IMR-90 (cell line): Measurements from ENCODE around the gene PSG1. TPM values are rescaled to one million over a fixed set of nuclear protein-coding genes. Genes with fewer than 3 reads are reported as not detected.
"Not testable (repeated sequence)": the region's sequence is repeated elsewhere in the genome, so short reads cannot be mapped to it uniquely, and the experiment has no call there.

Experiments used
- ATAC-seq: fragments of 200-7000 bp; cut with Tn5 transposase; 2 replicates; pipeline ENCODE4 v1.9.1; 2020; ENCODE audit warnings: low read depth, mild to moderate bottlenecking, moderate library complexity
- BruUV-seq: library from RNA; stranded (reverse); fragments of 400-500 nt; replicated peaks from 2 replicates; lab custom pipeline; 2021; lab: Mats Ljungman, UMichigan
- CTCF ChIA-PET: fragments of 300-600 bp; formaldehyde crosslinking; extraction: SDS; loops from one replicate; lab custom pipeline; 2021; ENCODE audit warnings: antibody characterized with exemption; lab: Yijun Ruan, JAX
- POLR2A ChIA-PET: fragments of 300-600 bp; sonication (Branson Sonifier 250); formaldehyde crosslinking; loops from one replicate; lab custom pipeline; 2022; ENCODE audit warnings: antibody characterized with exemption; ENCODE audit not compliant: unreplicated experiment; lab: Charles Lee
- DNase-seq: peaks from one replicate; pipeline ENCODE4 v3.0.0; 2013
- H2AFZ ChIP-seq: replicated peaks from 2 replicates; pipeline ENCODE3; 2013; ENCODE audit warnings: low read length, mild to moderate bottlenecking; ENCODE audit not compliant: poor library complexity
- H2AK5ac ChIP-seq: 2 replicates; pipeline ENCODE4 v1.6.1; 2013; ENCODE audit warnings: low read depth, low read length, inconsistent platforms
- H2AK9ac ChIP-seq: replicated peaks from 2 replicates; pipeline ENCODE3; 2013; ENCODE audit warnings: mild to moderate bottlenecking, low read depth, low read length, moderate library complexity; ENCODE audit not compliant: poor library complexity
- H2BK120ac ChIP-seq: 2 replicates; pipeline ENCODE4 v1.6.1; 2013; ENCODE audit warnings: low read depth, low read length, inconsistent platforms
- H2BK15ac ChIP-seq: 3 replicates; pipeline ENCODE4 v1.6.1; 2013; ENCODE audit warnings: low read depth, low read length, inconsistent platforms
- H2BK20ac ChIP-seq: 2 replicates; pipeline ENCODE4 v1.6.1; 2013; ENCODE audit warnings: low read depth, mild to moderate bottlenecking, inconsistent platforms, low read length, moderate library complexity
- H2BK5ac ChIP-seq: 2 replicates; pipeline ENCODE4 v1.6.1; 2013; ENCODE audit warnings: mild to moderate bottlenecking, low read depth, low read length, inconsistent platforms; ENCODE audit not compliant: poor library complexity, severe bottlenecking
- H3K14ac ChIP-seq: replicated peaks from 2 replicates; pipeline ENCODE4 v1.6.1; 2013; ENCODE audit warnings: low read depth, low read length, inconsistent platforms
- H3K18ac ChIP-seq: 2 replicates; pipeline ENCODE4 v1.6.1; 2013; ENCODE audit warnings: low read depth, low read length, control low read depth
- H3K23ac ChIP-seq: 2 replicates; pipeline ENCODE4 v1.6.1; 2013; ENCODE audit warnings: low read depth, low read length, inconsistent platforms
- H3K27ac ChIP-seq: 2 replicates; pipeline ENCODE4 v1.5.1; 2013; ENCODE audit warnings: mild to moderate bottlenecking, control low read depth, low read length; ENCODE audit not compliant: insufficient read depth
- H3K27me3 ChIP-seq: 2 replicates; pipeline ENCODE4 v1.6.1; 2013; ENCODE audit warnings: low read length; ENCODE audit not compliant: control insufficient read depth, insufficient read depth
- H3K36me3 ChIP-seq: 2 replicates; pipeline ENCODE4 v1.6.1; 2013; ENCODE audit warnings: low read length, mixed read lengths; ENCODE audit not compliant: control insufficient read depth, insufficient read depth
- H3K4ac ChIP-seq: 2 replicates; pipeline ENCODE4 v1.6.1; 2013; ENCODE audit warnings: low read depth, low read length, inconsistent platforms
- H3K4me1 ChIP-seq: 2 replicates; pipeline ENCODE4 v1.6.1; 2013; ENCODE audit warnings: low read length, mixed read lengths; ENCODE audit not compliant: control insufficient read depth, insufficient read depth
- H3K4me2 ChIP-seq: 2 replicates; pipeline ENCODE4 v1.6.1; 2013; ENCODE audit warnings: low read depth, mild to moderate bottlenecking, control low read depth, low read length, moderate library complexity
- H3K4me3 ChIP-seq: 2 replicates; pipeline ENCODE4 v1.5.1; 2013; ENCODE audit warnings: low read depth, mild to moderate bottlenecking, control low read depth, low read length, moderate library complexity; ENCODE audit not compliant: insufficient read depth
- H3K56ac ChIP-seq: 2 replicates; pipeline ENCODE4 v1.6.1; 2013; ENCODE audit warnings: low read length, inconsistent platforms; ENCODE audit not compliant: insufficient read depth; ENCODE audit errors: extremely low read depth
- H3K79me1 ChIP-seq, 2 experiments: 2 replicates each; pipeline ENCODE4 v1.6.1; 2013; ENCODE audit warnings: low read length in 2 of 2, inconsistent platforms in 1 of 2, low read depth in 1 of 2
- H3K9ac ChIP-seq: 2 replicates; pipeline ENCODE4 v1.6.1; 2013; ENCODE audit warnings: low read depth, low read length, control low read depth
- H3K9me1 ChIP-seq: 2 replicates; pipeline ENCODE4 v1.6.1; 2013; ENCODE audit warnings: low read length, inconsistent platforms; ENCODE audit not compliant: insufficient read depth
- H3K9me3 ChIP-seq: 2 replicates; pipeline ENCODE4 v1.6.1; 2013; ENCODE audit warnings: low read length; ENCODE audit not compliant: control insufficient read depth, insufficient read depth
- H4K20me1 ChIP-seq: 2 replicates; pipeline ENCODE4 v1.6.1; 2013; ENCODE audit warnings: low read length, inconsistent platforms; ENCODE audit not compliant: insufficient read depth
- H4K5ac ChIP-seq: 2 replicates; pipeline ENCODE4 v1.6.1; 2013; ENCODE audit warnings: mild to moderate bottlenecking, low read depth, low read length, control low read depth
- H4K8ac ChIP-seq, 2 experiments: 2 replicates each; pipeline ENCODE4 v1.6.1; 2013; ENCODE audit warnings: low read depth in 2 of 2, low read length in 2 of 2, control low read depth in 1 of 2, inconsistent platforms in 1 of 2
- H4K91ac ChIP-seq: 2 replicates; pipeline ENCODE4 v1.6.1; 2013; ENCODE audit warnings: low read depth, low read length, inconsistent platforms; ENCODE audit not compliant: insufficient read depth
- RAD21 ChIP-seq: IDR thresholded peaks from 2 replicates; pipeline ENCODE4 v1.6.1; 2012; ENCODE audit warnings: low read length, improper control_type of control experiment
- SMC3 ChIP-seq: fragments of 150-350 bp; IDR thresholded peaks from 2 replicates; pipeline ENCODE4 v1.6.1; 2016; ENCODE audit warnings: low read depth, mild to moderate bottlenecking, antibody characterized with exemption, low read length, moderate library complexity
- WGBS, 2 experiments: methylation state at CpG; one replicate each; pipeline versions ENCODE4 v1.1.5 to v1.1.7; 2013; ENCODE audit warnings: missing lambda C conversion rate in 2 of 2; ENCODE audit not compliant: insufficient read length in 1 of 2; ENCODE audit errors: extremely low coverage in 2 of 2; 5-methylcytosine and 5-hydroxymethylcytosine counted together
- dilution Hi-C: fragments of 300-500 bp; cut with HindIII; formaldehyde crosslinking; loops from one replicate; pipeline ENCODE4 v1.14.3; 2018; ENCODE audit warnings: low sequenced_read_pairs; ENCODE audit not compliant: unreplicated experiment
- in situ Hi-C: fragments of 300-500 bp; cut with MboI; formaldehyde crosslinking; loops from 3 replicates; pipeline ENCODE4 v1.14.3; 2019; ENCODE audit warnings: low sequenced_read_pairs, inconsistent platforms, mixed read lengths
- intact Hi-C: fragments of 100-400 bp; cut with micrococcal nuclease; formaldehyde crosslinking; loops from 2 replicates; pipeline ENCODE4 v1.10.0; 2022
- polyA plus RNA-seq, 3 experiments: library from polyadenylated mRNA; depleted of rRNA; stranded (reverse); fragments of >200 nt; gene quantifications; 2 replicates each; pipeline ENCODE4 v1.2.3, GENCODE V29; 2012; ENCODE audit warnings: low replicate concordance in 1 of 3
- total RNA-seq: library from RNA; depleted of rRNA; stranded (reverse); fragments of >200 nt; gene quantifications from 2 replicates; pipeline ENCODE4 v1.2.3, GENCODE V29; 2012
- TF ChIP-seq, protein P1 (sequence below): conservative IDR thresholded peaks from 2 replicates; pipeline ENCODE4 v1.5.1; 2012; ENCODE audit warnings: mild to moderate bottlenecking, low read depth, low read length, improper control_type of control experiment

Gene PSG1
- total and polyA plus RNA-seq, 2 of the 4 experiments (the other 2 are of a cell fraction) = 0.90 to 2.5 TPM

DNA sequence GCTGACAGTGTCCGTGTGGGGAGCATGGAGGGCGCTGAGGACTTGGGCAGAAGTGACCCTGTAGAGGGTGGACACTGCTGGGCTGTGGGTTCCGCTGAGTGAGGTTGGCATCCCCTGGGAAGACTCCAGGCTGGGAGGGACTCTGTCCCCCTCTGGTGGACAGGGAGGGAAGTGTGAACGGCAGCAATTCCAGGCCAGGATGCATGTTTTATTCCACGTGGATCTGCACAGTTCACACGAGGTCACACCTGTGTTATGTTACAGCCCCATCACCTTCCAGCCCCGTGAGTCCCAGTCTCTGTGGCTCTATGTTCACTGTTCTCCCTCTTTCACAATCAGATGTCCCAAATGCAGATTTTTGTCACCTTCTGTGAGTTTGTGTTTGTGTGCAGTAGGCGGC is 1.8 kb upstream of the PSG1 start:
- CTCF ChIA-PET = not testable (repeated sequence)
- TF ChIP-seq SMC3 (peak; percentile 40), RAD21 (peak; percentile 52)
- TF ChIP-seq, protein P1, sequence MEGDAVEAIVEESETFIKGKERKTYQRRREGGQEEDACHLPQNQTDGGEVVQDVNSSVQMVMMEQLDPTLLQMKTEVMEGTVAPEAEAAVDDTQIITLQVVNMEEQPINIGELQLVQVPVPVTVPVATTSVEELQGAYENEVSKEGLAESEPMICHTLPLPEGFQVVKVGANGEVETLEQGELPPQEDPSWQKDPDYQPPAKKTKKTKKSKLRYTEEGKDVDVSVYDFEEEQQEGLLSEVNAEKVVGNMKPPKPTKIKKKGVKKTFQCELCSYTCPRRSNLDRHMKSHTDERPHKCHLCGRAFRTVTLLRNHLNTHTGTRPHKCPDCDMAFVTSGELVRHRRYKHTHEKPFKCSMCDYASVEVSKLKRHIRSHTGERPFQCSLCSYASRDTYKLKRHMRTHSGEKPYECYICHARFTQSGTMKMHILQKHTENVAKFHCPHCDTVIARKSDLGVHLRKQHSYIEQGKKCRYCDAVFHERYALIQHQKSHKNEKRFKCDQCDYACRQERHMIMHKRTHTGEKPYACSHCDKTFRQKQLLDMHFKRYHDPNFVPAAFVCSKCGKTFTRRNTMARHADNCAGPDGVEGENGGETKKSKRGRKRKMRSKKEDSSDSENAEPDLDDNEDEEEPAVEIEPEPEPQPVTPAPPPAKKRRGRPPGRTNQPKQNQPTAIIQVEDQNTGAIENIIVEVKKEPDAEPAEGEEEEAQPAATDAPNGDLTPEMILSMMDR = peak; percentile 47

DNA sequence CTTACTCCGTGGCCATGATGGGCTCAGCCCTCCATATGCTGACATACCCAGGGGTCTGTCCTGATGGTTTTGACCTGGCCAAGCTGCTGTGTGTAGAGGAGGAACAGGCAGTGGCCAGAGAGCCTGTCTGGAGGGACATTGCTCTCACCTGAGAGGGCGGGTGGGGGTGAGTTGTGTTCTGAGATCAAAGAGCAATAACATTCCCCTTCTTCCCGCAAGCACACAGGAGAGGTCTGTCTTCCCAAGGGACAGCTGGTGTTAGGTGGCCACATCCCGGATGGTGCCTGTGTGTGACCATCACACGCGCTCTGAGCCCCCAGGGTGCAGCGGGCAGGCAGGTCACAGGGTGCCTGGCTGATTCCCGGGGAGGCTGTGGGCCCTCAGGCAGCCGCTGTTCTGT is 1.1 kb upstream of the PSG1 start:
- H3K27me3 ChIP-seq, H3K56ac ChIP-seq, H2AFZ ChIP-seq, in situ Hi-C loops, H3K9me3 ChIP-seq, H3K4me2 ChIP-seq, intact Hi-C loops, H2AK9ac ChIP-seq, CTCF ChIA-PET, H3K27ac ChIP-seq, ATAC-seq, H3K23ac ChIP-seq, H4K20me1 ChIP-seq, H3K9ac ChIP-seq, H3K79me1 ChIP-seq, BruUV-seq, H3K4me3 ChIP-seq, H2BK15ac ChIP-seq, DNase-seq, H3K36me3 ChIP-seq, dilution Hi-C loops, POLR2A ChIA-PET: not testable (repeated sequence)
- peak overlapping the region; percentile 66 for H2AK5ac ChIP-seq
- H4K8ac ChIP-seq = peak overlapping the region; percentile 67 to 80; a peak in 3 of 4 replicates
- peak overlapping the region; percentile 51; the same call in 1 of the 2 replicates for H3K18ac ChIP-seq
- H2BK120ac ChIP-seq = peak overlapping the region; percentile 99
- H2BK5ac ChIP-seq = peak overlapping the region; percentile 59
- whole genome bisulfite sequencing, 2 experiments = 100% methylated on average over 3 of the region's 9 CpGs; no CpG with 5 or more reads in 1 of the 2 experiments
- H3K14ac ChIP-seq = 0 out of 2 replicates have a peak overlapping the region, but pooled peaks have one; percentile 9
- H4K91ac ChIP-seq = peak overlapping the region; percentile 70; the same call in 1 of the 2 replicates
- H3K4me1 ChIP-seq = peaks cover 15% of the 10 kb centered on the region
- peak overlapping the region; percentile 41 for H3K4ac ChIP-seq
- peak overlapping the region; percentile 53; the same call in 1 of the 2 replicates for H4K5ac ChIP-seq
- peaks cover 17% of the 10 kb centered on the region for H3K9me1 ChIP-seq
- H2BK20ac ChIP-seq = peak overlapping the region; percentile 99

More for the DNA sequence above, 1.8 kb upstream of the PSG1 start:
- H3K23ac ChIP-seq, H3K27ac ChIP-seq, H3K14ac ChIP-seq, H2AK9ac ChIP-seq, H3K9ac ChIP-seq, in situ Hi-C loops, dilution Hi-C loops, BruUV-seq, intact Hi-C loops, H3K4me1 ChIP-seq, ATAC-seq, H3K4me2 ChIP-seq, H3K36me3 ChIP-seq, H3K27me3 ChIP-seq, POLR2A ChIA-PET, H3K9me3 ChIP-seq, H4K20me1 ChIP-seq, H3K79me1 ChIP-seq, H3K56ac ChIP-seq, H2BK15ac ChIP-seq, H3K4me3 ChIP-seq, H3K18ac ChIP-seq, H2AFZ ChIP-seq: not testable (repeated sequence)
- Histone ChIP-seq H2AK5ac (peak overlapping the region; percentile 89), H4K91ac (peak overlapping the region; percentile 8; the same call in 1 of the 2 replicates), H2BK120ac (peak overlapping the region; percentile 89), H3K4ac (peak overlapping the region; percentile 74), H2BK20ac (peak overlapping the region; percentile 43; the same call in 1 of the 2 replicates), H3K9me1 (peaks cover 11% of the 10 kb centered on the region; the same call in 1 of the 2 replicates), H4K5ac (peak overlapping the region; percentile 48; the same call in 1 of the 2 replicates), H4K8ac (peak overlapping the region; percentile 48 to 80; a peak in 3 of 4 replicates), H2BK5ac (peak overlapping the region; percentile 72)
- DNase-seq = peak; percentile 4
- WGBS, 2 experiments = 73% methylated on average over 4 of the region's 8 CpGs; no CpG with 5 or more reads in 1 of the 2 experiments
